ENCODE measurements around the gene ABCC11.

GRCh38 chr16:48125888-48126287 is 121.5 kb downstream of the ABCC11 start:
- TF ChIP-seq, protein P1, sequence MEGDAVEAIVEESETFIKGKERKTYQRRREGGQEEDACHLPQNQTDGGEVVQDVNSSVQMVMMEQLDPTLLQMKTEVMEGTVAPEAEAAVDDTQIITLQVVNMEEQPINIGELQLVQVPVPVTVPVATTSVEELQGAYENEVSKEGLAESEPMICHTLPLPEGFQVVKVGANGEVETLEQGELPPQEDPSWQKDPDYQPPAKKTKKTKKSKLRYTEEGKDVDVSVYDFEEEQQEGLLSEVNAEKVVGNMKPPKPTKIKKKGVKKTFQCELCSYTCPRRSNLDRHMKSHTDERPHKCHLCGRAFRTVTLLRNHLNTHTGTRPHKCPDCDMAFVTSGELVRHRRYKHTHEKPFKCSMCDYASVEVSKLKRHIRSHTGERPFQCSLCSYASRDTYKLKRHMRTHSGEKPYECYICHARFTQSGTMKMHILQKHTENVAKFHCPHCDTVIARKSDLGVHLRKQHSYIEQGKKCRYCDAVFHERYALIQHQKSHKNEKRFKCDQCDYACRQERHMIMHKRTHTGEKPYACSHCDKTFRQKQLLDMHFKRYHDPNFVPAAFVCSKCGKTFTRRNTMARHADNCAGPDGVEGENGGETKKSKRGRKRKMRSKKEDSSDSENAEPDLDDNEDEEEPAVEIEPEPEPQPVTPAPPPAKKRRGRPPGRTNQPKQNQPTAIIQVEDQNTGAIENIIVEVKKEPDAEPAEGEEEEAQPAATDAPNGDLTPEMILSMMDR (IDR thresholded peaks at IDR 0.05; ENCODE audit: insufficient read depth, low read length, poor library complexity, severe bottlenecking): no peak
- no peak for TF ChIP-seq EZH2phosphoT487 (conservative IDR thresholded peaks at IDR 0.05; ENCODE audit: low read length)

Data from SU-DHL-6 (cell line).